Measurements from ENCODE around the gene SYNPO2.

SYNPO2 gene

DNA sequence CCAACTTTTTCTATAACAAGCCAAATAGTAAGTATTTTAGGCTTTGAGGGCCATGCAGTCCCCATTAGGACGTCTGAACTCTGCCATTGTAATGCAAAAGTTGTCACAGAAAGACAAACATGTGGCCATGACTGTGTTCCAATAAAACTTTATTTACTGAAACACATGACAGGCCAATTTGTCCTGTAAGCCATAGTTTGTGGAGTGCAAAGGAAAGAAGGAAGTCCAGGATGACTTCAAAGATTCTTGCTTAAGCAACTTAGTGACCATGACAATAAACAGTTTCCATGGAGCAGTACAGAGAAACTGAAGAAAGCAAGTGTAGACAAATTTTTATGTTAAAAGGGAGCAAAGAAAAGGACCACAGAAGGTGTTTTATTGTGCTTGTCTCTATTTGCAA, 212.0 kb downstream of the SYNPO2 start:
- TF ChIP-seq POLR2A (IDR thresholded peaks at IDR 0.05; ENCODE audit: extremely low read depth, insufficient read length) = no peak
- TF ChIP-seq MYC (IDR thresholded peaks at IDR 0.05; ENCODE audit: low read depth, low read length) = no peak
- TF ChIP-seq CTCF (IDR thresholded peaks at IDR 0.05; ENCODE audit: low read depth, low read length) = no peak
- TF ChIP-seq, protein P1, sequence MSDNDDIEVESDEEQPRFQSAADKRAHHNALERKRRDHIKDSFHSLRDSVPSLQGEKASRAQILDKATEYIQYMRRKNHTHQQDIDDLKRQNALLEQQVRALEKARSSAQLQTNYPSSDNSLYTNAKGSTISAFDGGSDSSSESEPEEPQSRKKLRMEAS (IDR thresholded peaks at IDR 0.05; ENCODE audit: low read depth, low read length) = no peak
- peak; percentile 34 for DNase-seq (ENCODE audit: low read depth)
- H3K4me3 ChIP-seq (ENCODE audit: low read depth, low read length) = no peak overlapping the region

DNA sequence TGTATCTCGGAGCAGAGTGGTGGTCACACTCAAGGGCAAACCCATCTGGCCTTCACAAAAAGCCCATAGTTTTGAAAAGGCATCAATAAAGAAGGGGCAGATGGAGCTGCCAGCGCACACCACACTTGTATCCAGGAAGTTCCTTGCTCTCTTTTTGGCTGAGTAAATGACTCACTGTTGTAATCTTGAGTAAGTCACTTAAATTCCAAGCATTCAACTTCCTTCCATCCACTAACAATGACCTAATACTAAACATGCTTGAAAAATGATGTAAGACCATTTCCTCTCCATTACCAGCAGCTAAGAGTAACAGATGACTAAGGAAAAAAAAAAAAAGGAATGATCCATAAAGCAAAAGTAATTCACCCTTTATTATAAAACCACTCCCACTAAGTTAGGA, 214.6 kb downstream of the SYNPO2 start:
- DNase-seq (ENCODE audit: low read depth) = peak; percentile 78
- H3K4me3 ChIP-seq (ENCODE audit: low read depth, low read length) = no peak overlapping the region
- TF ChIP-seq MYC (IDR thresholded peaks at IDR 0.05; ENCODE audit: low read depth, low read length) (no peak), CTCF (IDR thresholded peaks at IDR 0.05; ENCODE audit: low read depth, low read length) (no peak), POLR2A (IDR thresholded peaks at IDR 0.05; ENCODE audit: extremely low read depth, insufficient read length) (no peak)
- TF ChIP-seq, protein P1 (IDR thresholded peaks at IDR 0.05; ENCODE audit: low read depth, low read length) = no peak

DNA sequence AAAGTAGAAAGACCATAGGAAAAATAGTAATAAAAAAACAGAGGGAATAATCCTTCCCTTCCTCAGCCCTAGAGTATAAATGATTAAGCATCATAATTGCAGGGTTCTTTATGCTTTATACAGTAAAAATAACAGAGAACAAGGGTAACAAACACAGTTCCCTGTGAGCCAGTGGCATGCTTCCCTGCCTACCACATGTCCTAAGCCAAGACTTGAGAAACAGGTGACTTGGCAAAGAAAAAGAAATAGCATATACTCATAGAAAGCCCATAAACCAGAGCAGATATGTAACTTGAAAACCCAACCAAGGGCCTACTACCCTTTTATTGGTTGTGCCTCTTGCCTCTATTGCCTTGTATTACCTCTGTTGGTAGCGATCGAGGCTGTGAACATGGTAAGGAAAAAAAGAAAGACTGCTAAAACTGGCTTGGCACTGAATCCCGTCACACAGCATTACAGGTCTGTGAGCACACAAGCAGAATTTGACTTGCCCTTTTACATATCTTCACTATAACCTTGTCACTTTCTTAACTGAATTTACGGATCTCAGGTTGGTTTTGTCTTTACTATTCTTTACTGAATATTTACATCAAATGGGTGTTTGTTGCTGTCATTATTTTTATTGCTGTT, 216.1 kb downstream of the SYNPO2 start:
- no peak for DNase-seq (ENCODE audit: low read depth)
- H3K4me3 ChIP-seq (ENCODE audit: low read depth, low read length) = no peak overlapping the region
- TF ChIP-seq MYC (IDR thresholded peaks at IDR 0.05; ENCODE audit: low read depth, low read length) (no peak), POLR2A (IDR thresholded peaks at IDR 0.05; ENCODE audit: extremely low read depth, insufficient read length) (no peak), CTCF (IDR thresholded peaks at IDR 0.05; ENCODE audit: low read depth, low read length) (no peak)
- TF ChIP-seq, protein P1 (IDR thresholded peaks at IDR 0.05; ENCODE audit: low read depth, low read length) = no peak

DNA sequence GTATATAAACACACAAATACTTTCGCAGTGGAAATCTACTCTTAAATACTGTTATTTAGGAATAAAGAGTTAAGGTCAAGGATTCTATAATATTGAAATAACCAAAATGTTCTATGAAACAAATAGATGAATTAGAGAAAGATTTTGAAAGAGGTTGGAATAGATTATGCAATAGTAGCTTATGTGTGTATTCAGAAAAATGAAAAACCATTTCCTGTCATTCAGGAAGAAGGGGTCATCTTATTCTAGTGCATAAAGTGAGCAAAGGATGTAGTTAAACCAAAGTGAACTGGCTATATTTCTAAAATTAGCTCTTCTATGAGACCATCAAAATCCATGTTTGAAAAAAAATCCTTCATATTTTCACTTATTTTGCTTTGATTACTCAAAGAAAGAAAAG, 217.0 kb downstream of the SYNPO2 start:
- no peak for TF ChIP-seq POLR2A (IDR thresholded peaks at IDR 0.05; ENCODE audit: extremely low read depth, insufficient read length)
- TF ChIP-seq CTCF (IDR thresholded peaks at IDR 0.05; ENCODE audit: low read depth, low read length) = no peak
- TF ChIP-seq MYC (IDR thresholded peaks at IDR 0.05; ENCODE audit: low read depth, low read length) = no peak
- TF ChIP-seq, protein P1 (IDR thresholded peaks at IDR 0.05; ENCODE audit: low read depth, low read length) = no peak
- peak; percentile 43 for DNase-seq (ENCODE audit: low read depth)
- no peak overlapping the region for H3K4me3 ChIP-seq (ENCODE audit: low read depth, low read length)

DNA sequence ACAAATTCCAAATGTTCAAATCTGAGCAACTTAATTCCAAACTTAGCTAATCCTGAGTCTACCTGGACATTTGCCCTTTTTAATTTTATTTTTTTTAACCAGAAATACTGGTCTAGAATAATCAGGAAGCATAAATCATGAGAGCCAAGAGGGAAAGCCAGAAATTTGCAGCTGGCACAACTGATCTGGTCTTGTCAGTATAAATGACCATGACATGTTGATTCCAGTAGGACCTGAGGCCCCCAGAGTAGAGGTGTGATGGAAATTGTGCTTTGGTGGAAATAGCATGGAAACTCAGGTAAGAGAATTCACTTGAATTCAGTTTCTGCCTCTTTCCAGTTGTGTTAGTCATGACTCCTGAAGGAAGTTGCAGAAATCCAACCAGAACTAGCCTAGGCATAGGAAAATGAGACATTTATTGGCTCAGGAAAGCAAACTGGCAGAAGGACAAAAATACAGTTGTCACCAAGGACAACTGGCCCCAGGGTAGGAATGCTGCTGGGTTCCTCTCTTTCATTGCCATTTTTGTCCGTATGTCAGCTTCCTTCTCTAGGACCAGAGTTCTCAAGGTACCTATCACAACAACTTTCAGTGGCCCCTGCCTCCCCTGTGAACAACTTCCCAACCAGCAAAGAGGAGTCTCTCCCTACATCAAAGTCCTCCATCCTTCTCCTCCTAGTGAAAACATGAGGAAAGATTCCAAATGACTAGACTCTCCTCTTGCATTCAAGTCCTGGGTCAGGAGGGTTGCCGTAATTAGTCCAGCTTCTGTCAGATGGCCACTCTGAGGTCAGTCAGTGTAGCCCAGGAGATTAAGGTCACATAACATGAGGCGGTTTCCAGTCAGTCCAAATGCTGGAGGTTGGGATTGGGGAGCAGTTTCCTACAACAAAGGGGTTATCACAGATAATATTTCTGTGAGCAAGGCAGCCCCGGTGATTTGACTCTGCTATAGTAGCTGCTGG, 217.7 kb downstream of the SYNPO2 start:
- TF ChIP-seq POLR2A (IDR thresholded peaks at IDR 0.05; ENCODE audit: extremely low read depth, insufficient read length) (no peak), CTCF (IDR thresholded peaks at IDR 0.05; ENCODE audit: low read depth, low read length) (no peak), MYC (IDR thresholded peaks at IDR 0.05; ENCODE audit: low read depth, low read length) (no peak)
- TF ChIP-seq, protein P1 (IDR thresholded peaks at IDR 0.05; ENCODE audit: low read depth, low read length) = no peak
- no peak overlapping the region for H3K4me3 ChIP-seq (ENCODE audit: low read depth, low read length)
- DNase-seq (ENCODE audit: low read depth) = no peak

Data from NB4 (cell line).